Esophagus muscularis mucosa (tissue), 4 donors: ENCODE data around the gene MAFG. TPM values are rescaled to one million over a fixed set of nuclear protein-coding genes. Genes with fewer than 3 reads are reported as not detected.

ENCODE experiments used
- DNase-seq: peaks from one replicate; pipeline ENCODE4 v3.0.0-alpha.2; 2017; ENCODE audit errors: extremely low spot score
- H3K27ac ChIP-seq, 4 donors: fragments of 200-600 bp; sonication (generic); replicated peaks in 1 of 4; 1 replicate in 3 of 4; 2 replicates in 1 of 4; pipeline ENCODE4 v1.5.1; 2016 to 2019; ENCODE audit warnings: mild to moderate bottlenecking in 1 of 4
- H3K27me3 ChIP-seq, 4 donors: fragments of 200-600 bp; sonication (generic); one replicate each; pipeline versions ENCODE4 v1.5.1 to v1.6.0; 2016 to 2019
- H3K36me3 ChIP-seq, 4 donors: fragments of 200-600 bp; sonication (generic); one replicate each; pipeline ENCODE4 v1.5.1; 2016 to 2019
- H3K4me1 ChIP-seq, 4 donors: fragments of 200-600 bp; sonication (generic); one replicate each; pipeline ENCODE4 v1.5.1; 2016 to 2019
- H3K4me3 ChIP-seq, 4 donors: fragments of 200-600 bp; sonication (generic); 1 replicate in 2 of 4; 2 replicates in 2 of 4; pipeline ENCODE4 v1.5.1; 2016 to 2019; ENCODE audit warnings: mild to moderate bottlenecking in 4 of 4, moderate library complexity in 1 of 4
- H3K9me3 ChIP-seq, 4 donors: fragments of 200-600 bp; sonication (generic); 1 replicate in 3 of 4; 2 replicates in 1 of 4; pipeline ENCODE4 v1.5.1; 2016 to 2019
- EP300 ChIP-seq: sonication (generic); formaldehyde crosslinking; IDR thresholded peaks from one replicate; pipeline ENCODE4 v1.6.1; 2017; ENCODE audit warnings: antibody characterized with exemption
- POLR2A ChIP-seq: fragments of 450-650 bp; IDR thresholded peaks from one replicate; pipeline ENCODE4 v1.6.1; 2017; ENCODE audit warnings: antibody characterized with exemption, moderate library complexity, mild to moderate bottlenecking, low read depth
- POLR2AphosphoS5 ChIP-seq, 2 donors: sonication (generic); formaldehyde crosslinking; IDR thresholded peaks; one replicate each; pipeline ENCODE4 v1.6.1; 2017; ENCODE audit warnings: antibody characterized with exemption in 2 of 2
- WGBS: methylation state at CpG from one replicate; pipeline ENCODE4 v1.1.5; 2018; 5-methylcytosine and 5-hydroxymethylcytosine counted together
- intact Hi-C: fragments of 100-400 bp; cut with DNase I; formaldehyde crosslinking; loops from one replicate; pipeline ENCODE4 v1.15.1; 2023
- total RNA-seq, 4 donors: library from RNA; depleted of rRNA; stranded (reverse); fragments of >200 nt; gene quantifications; one replicate each; pipeline versions ENCODE4 v1.1.0 to v1.2.1, GENCODE V29; 2016
- TF ChIP-seq, protein P1 (sequence below), 3 experiments: fragments of 200-600 bp in 2 of 3; fragments of 450-650 bp in 1 of 3; sonication (generic) in 2 of 3; IDR thresholded peaks; one replicate each; pipeline ENCODE4 v1.5.1; 2017 to 2019; ENCODE audit warnings: antibody characterized with exemption in 3 of 3, mild to moderate bottlenecking in 2 of 3, moderate library complexity in 1 of 3

Gene MAFG
- total RNA-seq, 4 donors from 2014 or later = 23.7 to 41.7 (median 33.6) TPM

DNA sequence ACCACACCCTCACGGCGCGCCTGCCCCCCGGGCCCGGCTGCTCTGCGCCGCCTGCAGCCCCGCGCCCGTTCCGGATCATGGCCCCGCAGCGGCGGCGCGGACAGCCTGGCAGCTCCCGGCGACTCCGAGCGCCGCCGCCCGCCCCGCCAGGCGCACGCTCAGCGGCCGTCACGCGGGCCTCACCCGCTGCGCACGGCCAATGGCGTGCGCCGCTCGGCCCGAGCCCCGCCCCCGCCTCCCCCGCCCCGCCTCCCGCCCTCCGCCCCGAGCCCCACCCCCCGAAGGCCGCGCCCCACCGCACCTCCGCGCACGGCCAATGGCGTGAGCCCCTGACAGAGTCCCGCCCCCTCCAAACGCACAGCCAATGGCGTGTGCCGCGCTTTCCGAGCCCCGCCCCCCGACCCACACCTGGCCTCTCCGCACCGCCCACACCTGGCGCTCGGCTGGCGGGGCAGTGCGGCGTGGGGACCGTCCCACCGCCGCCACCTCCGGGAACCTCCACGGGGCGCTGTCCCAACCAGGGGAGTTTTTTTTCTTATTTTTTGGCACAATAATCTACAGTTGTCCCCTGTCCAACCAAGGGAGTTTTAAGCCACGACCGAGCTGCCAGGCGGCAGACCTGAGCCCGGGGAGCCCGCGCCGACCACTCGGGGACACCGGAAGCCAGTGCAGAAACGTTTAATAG is 16.1 kb downstream of the MAFG start, which contains the start of gene PCYT2:
PCYT2 (minus strand) TSS at position 123 of the 685 bp plus-strand sequence; CDS start at position 79, 44 bp downstream.
- WGBS = 10% methylated on average over 23 of the region's 84 CpGs
- Histone ChIP-seq H3K27me3 (no peaks in the 10 kb centered on the region), H3K36me3 (peaks cover 12 to 73% (median 66%) of the 10 kb centered on the region in 4 donors), H3K9me3 (no peaks in the 10 kb centered on the region), H3K4me3 (peak within 1 kb of the TSS; percentile 62 to 84 (median 78)), H3K4me1 (peaks cover 15 to 37% (median 28%) of the 10 kb centered on the region in 4 donors), H3K27ac (peak within 1 kb of the TSS; percentile 63 to 85 (median 80))
- peak; percentile 97 for DNase-seq
- TF ChIP-seq EP300 = no peak
- TF ChIP-seq POLR2A = no peak
- TF ChIP-seq, protein P1, sequence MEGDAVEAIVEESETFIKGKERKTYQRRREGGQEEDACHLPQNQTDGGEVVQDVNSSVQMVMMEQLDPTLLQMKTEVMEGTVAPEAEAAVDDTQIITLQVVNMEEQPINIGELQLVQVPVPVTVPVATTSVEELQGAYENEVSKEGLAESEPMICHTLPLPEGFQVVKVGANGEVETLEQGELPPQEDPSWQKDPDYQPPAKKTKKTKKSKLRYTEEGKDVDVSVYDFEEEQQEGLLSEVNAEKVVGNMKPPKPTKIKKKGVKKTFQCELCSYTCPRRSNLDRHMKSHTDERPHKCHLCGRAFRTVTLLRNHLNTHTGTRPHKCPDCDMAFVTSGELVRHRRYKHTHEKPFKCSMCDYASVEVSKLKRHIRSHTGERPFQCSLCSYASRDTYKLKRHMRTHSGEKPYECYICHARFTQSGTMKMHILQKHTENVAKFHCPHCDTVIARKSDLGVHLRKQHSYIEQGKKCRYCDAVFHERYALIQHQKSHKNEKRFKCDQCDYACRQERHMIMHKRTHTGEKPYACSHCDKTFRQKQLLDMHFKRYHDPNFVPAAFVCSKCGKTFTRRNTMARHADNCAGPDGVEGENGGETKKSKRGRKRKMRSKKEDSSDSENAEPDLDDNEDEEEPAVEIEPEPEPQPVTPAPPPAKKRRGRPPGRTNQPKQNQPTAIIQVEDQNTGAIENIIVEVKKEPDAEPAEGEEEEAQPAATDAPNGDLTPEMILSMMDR (IDR thresholded peaks at IDR 0.05) = no peak
- no peak for TF ChIP-seq POLR2AphosphoS5 (IDR thresholded peaks at IDR 0.05)
- intact Hi-C loops = no loop called here

DNA sequence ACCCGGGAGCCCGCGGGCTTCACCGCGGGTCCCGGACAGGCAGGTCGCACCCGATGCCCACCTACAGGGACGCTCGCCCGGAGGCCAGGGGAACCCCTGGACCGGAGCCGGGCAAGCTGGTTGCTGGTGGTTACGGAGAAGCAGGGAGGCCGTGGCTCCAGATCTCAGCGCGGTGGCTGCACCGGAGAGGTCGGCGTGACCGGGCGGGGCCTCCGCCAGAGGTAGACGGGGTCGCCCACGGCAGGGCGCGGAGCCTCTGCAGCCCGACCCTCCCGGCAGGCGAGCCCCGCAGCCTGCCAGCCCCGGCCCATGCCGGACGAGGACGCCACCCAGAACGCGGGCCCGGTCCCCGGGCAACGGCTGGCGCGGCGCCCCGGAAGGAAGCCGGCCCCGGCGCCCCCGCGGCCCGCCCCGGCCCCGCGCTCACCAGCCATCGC is 16.7 kb downstream of the MAFG start:
- H3K36me3 ChIP-seq = peaks cover 12 to 75% (median 66%) of the 10 kb centered on the region in 4 donors
- no peaks in the 10 kb centered on the region for H3K9me3 ChIP-seq
- intact Hi-C loops = no loop called here
- WGBS = 0% methylated on average over 10 of the region's 55 CpGs
- no peak for DNase-seq
- H3K27me3 ChIP-seq = no peaks in the 10 kb centered on the region
- H3K27ac ChIP-seq = peak overlapping the region; percentile 63 to 79 (median 70)
- H3K4me3 ChIP-seq = peak overlapping the region; percentile 62 to 84 (median 78)
- TF ChIP-seq POLR2A = no peak
- TF ChIP-seq POLR2AphosphoS5 (IDR thresholded peaks at IDR 0.05) = no peak
- TF ChIP-seq, protein P1 (IDR thresholded peaks at IDR 0.05) = no peak
- no peak for TF ChIP-seq EP300
- H3K4me1 ChIP-seq = peaks cover 15 to 32% (median 22%) of the 10 kb centered on the region in 4 donors

DNA sequence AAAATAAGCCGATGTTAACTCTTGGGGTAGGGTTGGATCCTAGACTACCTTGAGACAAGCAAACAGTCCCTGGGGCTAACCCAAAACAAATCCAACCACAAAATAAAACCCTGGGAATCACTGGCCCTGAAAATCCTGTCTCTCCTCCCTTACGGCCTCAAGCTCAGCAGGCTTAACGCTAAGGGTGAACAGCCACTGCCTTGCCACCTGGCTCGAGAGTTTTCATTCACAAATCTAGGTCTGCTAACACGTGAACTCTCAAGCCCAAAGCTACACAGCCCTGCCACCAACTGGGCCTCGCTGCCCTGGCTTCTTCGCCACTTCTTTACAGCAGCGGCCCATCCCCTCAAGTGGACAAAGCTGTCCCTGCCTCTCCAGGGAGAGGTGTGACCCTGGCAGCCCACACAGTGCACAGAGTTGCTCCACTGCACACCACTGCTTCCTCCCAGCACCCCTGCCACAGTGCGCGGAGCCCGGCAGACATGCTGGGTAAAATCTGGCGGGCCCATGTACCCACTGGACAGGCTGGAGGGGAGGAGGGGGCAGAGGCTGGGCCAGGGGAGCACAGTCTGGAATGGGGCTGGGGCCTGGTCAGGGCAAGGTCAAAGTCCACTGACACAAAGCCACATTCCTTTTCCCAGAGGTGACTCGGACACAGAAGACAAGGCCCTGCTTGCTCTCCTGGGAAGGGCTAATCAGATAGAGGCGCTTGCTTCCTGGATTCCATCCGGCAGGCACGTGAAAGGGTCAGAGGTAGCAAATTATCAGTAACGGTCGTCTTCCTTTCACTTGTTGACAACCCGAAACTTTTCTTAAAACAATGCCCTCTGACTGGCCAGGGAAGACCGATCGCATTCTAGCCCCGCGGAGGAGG is 17.3 kb downstream of the MAFG start:
- intact Hi-C loops = no loop called here
- DNase-seq = no peak

DNA sequence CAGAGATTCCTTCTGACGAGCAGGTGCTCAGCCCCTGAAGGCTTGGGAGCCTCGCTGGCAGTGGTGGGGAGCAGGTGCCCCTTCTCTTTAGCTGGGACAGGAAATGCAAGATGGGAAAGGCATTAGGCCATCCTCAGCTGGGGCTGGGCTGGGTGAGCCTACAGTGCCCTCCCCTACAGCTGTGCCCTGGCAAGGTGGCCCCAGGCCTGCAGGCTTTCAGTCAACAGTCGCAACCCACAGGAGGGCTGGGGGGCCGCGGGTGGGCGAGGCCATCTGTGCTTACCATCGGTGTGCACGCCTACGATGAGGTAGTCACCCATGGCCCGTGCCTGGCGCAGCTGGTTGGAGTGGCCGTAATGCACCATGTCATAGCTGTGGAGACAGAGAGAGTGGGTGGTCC is 18.3 kb downstream of the MAFG start:
- 93% methylated on average over 3 of the region's 12 CpGs for WGBS
- DNase-seq = no peak
- H3K27ac ChIP-seq = no peak overlapping the region
- peaks cover 15 to 25% (median 20%) of the 10 kb centered on the region in 4 donors for H3K4me1 ChIP-seq
- no peaks in the 10 kb centered on the region for H3K9me3 ChIP-seq
- intact Hi-C loops = no loop called here
- H3K4me3 ChIP-seq = no peak overlapping the region
- H3K36me3 ChIP-seq = peaks cover 14 to 75% (median 64%) of the 10 kb centered on the region in 4 donors
- no peaks in the 10 kb centered on the region for H3K27me3 ChIP-seq
- TF ChIP-seq POLR2A = no peak
- TF ChIP-seq POLR2AphosphoS5 (IDR thresholded peaks at IDR 0.05) = no peak
- TF ChIP-seq EP300 = no peak
- TF ChIP-seq, protein P1 (IDR thresholded peaks at IDR 0.05) = no peak

More for the DNA sequence above, 17.3 kb downstream of the MAFG start:
- Histone ChIP-seq H3K9me3 (no peaks in the 10 kb centered on the region), H3K4me1 (peaks cover 15 to 25% (median 20%) of the 10 kb centered on the region in 4 donors), H3K4me3 (peak overlapping the region; percentile 62 to 84 (median 78)), H3K27ac (peak overlapping the region; percentile 63 to 79 (median 70)), H3K36me3 (peaks cover 13 to 75% (median 64%) of the 10 kb centered on the region in 4 donors), H3K27me3 (no peaks in the 10 kb centered on the region)
- 50% methylated on average over 19 of the region's 23 CpGs for WGBS
- TF ChIP-seq POLR2AphosphoS5 (IDR thresholded peaks at IDR 0.05) (no peak), EP300 (no peak), POLR2A (no peak)
- TF ChIP-seq, protein P1 (IDR thresholded peaks at IDR 0.05) = no peak
